HepG2 (cell line): ENCODE measurements around the gene TBC1D10B. TPM values are rescaled to one million over a fixed set of nuclear protein-coding genes. Genes with fewer than 3 reads are reported as not detected.

Experiments
- CREBL2 ChIP-seq: sonication (generic); formaldehyde crosslinking; IDR thresholded peaks from 2 replicates; pipeline ENCODE4 v1.8.1; 2023; ENCODE audit warnings: missing genetic modification reagents, mild to moderate bottlenecking, borderline replicate concordance
- DPF2 ChIP-seq: sonication (generic); formaldehyde crosslinking; IDR thresholded peaks from 2 replicates; pipeline ENCODE4 v1.4.0; 2020; ENCODE audit warnings: mild to moderate bottlenecking, low read depth, missing genetic modification reagents, borderline replicate concordance
- EP300 ChIP-seq, 3 experiments: sonication (generic) in 1 of 3; formaldehyde crosslinking in 1 of 3; IDR thresholded peaks; 2 replicates each; pipeline versions ENCODE4 v1.5.1 to v1.6.1; 2011 to 2020; ENCODE audit warnings: low read depth in 2 of 3, low read length in 2 of 3, borderline replicate concordance in 1 of 3, improper control_type of control experiment in 1 of 3, mild to moderate bottlenecking in 1 of 3, missing genetic modification reagents in 1 of 3, moderate library complexity in 1 of 3
- HDAC1 ChIP-seq: sonication (generic); formaldehyde crosslinking; IDR thresholded peaks from 2 replicates; pipeline ENCODE4 v1.5.1; 2020; ENCODE audit warnings: mild to moderate bottlenecking, missing genetic modification reagents
- HHEX ChIP-seq: IDR thresholded peaks from 2 replicates; pipeline ENCODE4 v1.6.1; 2016; ENCODE audit warnings: control low read depth
- NAIF1 ChIP-seq: sonication (generic); formaldehyde crosslinking; IDR thresholded peaks from 2 replicates; pipeline ENCODE4 v1.5.0; 2020; ENCODE audit warnings: mild to moderate bottlenecking, missing genetic modification reagents, borderline replicate concordance
- ONECUT2 ChIP-seq: sonication (generic); formaldehyde crosslinking; IDR thresholded peaks from 2 replicates; pipeline ENCODE4 v1.4.0; 2020; ENCODE audit warnings: missing genetic modification reagents
- RAD21 ChIP-seq: fragments of 450-650 bp; formaldehyde crosslinking; IDR thresholded peaks from 2 replicates; pipeline ENCODE4 v1.5.0; 2020; ENCODE audit warnings: mild to moderate bottlenecking
- RFXANK ChIP-seq: IDR thresholded peaks from 2 replicates; pipeline ENCODE4 v1.6.1; 2016
- SMARCC2 ChIP-seq: fragments of 450-650 bp; IDR thresholded peaks from 2 replicates; pipeline ENCODE4 v1.6.1; 2017; ENCODE audit warnings: antibody characterized with exemption, mild to moderate bottlenecking
- SRSF1 ChIP-seq: fragments of 200-400 bp; formaldehyde crosslinking; optimal IDR thresholded peaks from 2 replicates; pipeline ENCODE3; 2017; ENCODE audit warnings: mild to moderate bottlenecking, low read depth, low read length, moderate library complexity
- SYNCRIP ChIP-seq: fragments of 200-400 bp; formaldehyde crosslinking; IDR thresholded peaks from 2 replicates; pipeline ENCODE4 v1.6.1; 2018; ENCODE audit warnings: mild to moderate bottlenecking, low read depth, low read length; ENCODE audit not compliant: insufficient read depth
- ZBTB40 ChIP-seq, 2 experiments: fragments of 450-650 bp in 1 of 2; sonication (generic) in 1 of 2; formaldehyde crosslinking in 1 of 2; IDR thresholded peaks; 2 replicates each; pipeline versions ENCODE4 v1.6.1 to v1.8.0; 2016 to 2022; ENCODE audit warnings: antibody characterized with exemption in 1 of 2, mild to moderate bottlenecking in 1 of 2, missing genetic modification reagents in 1 of 2
- ZNF441 ChIP-seq: sonication (generic); formaldehyde crosslinking; IDR thresholded peaks from 2 replicates; pipeline ENCODE4 v1.7.0; 2021; ENCODE audit warnings: missing genetic modification reagents, borderline replicate concordance
- ZNF513 ChIP-seq: sonication (generic); formaldehyde crosslinking; conservative IDR thresholded peaks from 2 replicates; pipeline ENCODE4 v1.5.0; 2020; ENCODE audit warnings: missing genetic modification reagents
- ZNF543 ChIP-seq: sonication (generic); formaldehyde crosslinking; IDR thresholded peaks from 2 replicates; pipeline ENCODE4 v1.4.0; 2020; ENCODE audit warnings: mild to moderate bottlenecking, missing genetic modification reagents
- ZNF563 ChIP-seq: sonication (generic); formaldehyde crosslinking; IDR thresholded peaks from 2 replicates; pipeline ENCODE4 v1.8.0; 2022; ENCODE audit warnings: mild to moderate bottlenecking, moderate library complexity, missing genetic modification reagents
- ZNF792 ChIP-seq: IDR thresholded peaks from 2 replicates; pipeline ENCODE4 v1.6.1; 2016
- polyA plus RNA-seq, 8 experiments: library from polyadenylated mRNA; depleted of rRNA in 3 of 8; stranded (reverse) in 7 of 8; unstranded in 1 of 8; fragments of >200 nt; fragmentation: Illumina TruSeq in 4 of 8; extraction: Trizol in 4 of 8; gene quantifications; 2 replicates each; pipeline versions ENCODE4 v1.2.1 to v1.2.3, GENCODE V29; 2011 to 2016; ENCODE audit warnings: low read depth in 4 of 8, missing spikeins in 1 of 8, mixed read lengths in 1 of 8; ENCODE audit not compliant: insufficient read depth in 1 of 8
- total RNA-seq, 5 experiments: library from RNA; depleted of rRNA; stranded (reverse); fragments of >200 nt; fragmentation: Illumina TruSeq; extraction: Trizol; gene quantifications; 2 replicates each; pipeline ENCODE4 v1.2.3, GENCODE V29; 2016; ENCODE audit warnings: low read depth in 1 of 5

The TBC1D10B gene
- total and polyA plus RNA-seq, 2 of the 13 experiments (the other 11 are each of a cell fraction or from before 2014, with no cell fraction given): 15.7 to 24.8 TPM

- TF ChIP-seq CREBL2 (CRISPR knock-in tag) (no peak), ZNF441 (CRISPR knock-in tag) (no peak), ONECUT2 (CRISPR knock-in tag) (0 out of 2 replicates have a peak, but pooled peaks have one; percentile 8), NAIF1 (CRISPR knock-in tag) (0 out of 2 replicates have a peak, but pooled peaks have one; percentile 21), DPF2 (CRISPR knock-in tag) (no peak), ZNF563 (peak; percentile 61; the same call in 1 of the 2 replicates), SMARCC2 (no peak), ZBTB40 (IDR thresholded peaks at IDR 0.05) (no peak), ZBTB40 (CRISPR knock-in tag; IDR thresholded peaks at IDR 0.05) (no peak), ZNF513 (CRISPR knock-in tag) (no peak), ZNF792 (CRISPR knock-in tag) (no peak), HDAC1 (no peak), RAD21 (no peak), SRSF1 (no peak), EP300 (IDR thresholded peaks at IDR 0.05; ENCODE audit: low read depth in 2 of 2, low read length in 2 of 2) (no peak), EP300 (CRISPR knock-in tag; IDR thresholded peaks at IDR 0.05; ENCODE audit: borderline replicate concordance) (no peak), ZNF543 (no peak), RFXANK (CRISPR knock-in tag) (no peak), SYNCRIP (no peak), HHEX (CRISPR knock-in tag) (no peak)
These were observed 15.7 kb downstream of the TBC1D10B start (continued) for GRCh38 chr16:30354423-30355143.
